NT2/D1 (cell line): ENCODE measurements around the gene ZNF776.

ENCODE experiments used
- DNase-seq: peaks from one replicate; pipeline ENCODE4 v3.0.0-alpha.2; 2011; ENCODE audit warnings: low read depth, low spot score
- H3K27me3 ChIP-seq: 2 replicates; pipeline ENCODE4 v1.6.0; 2011; ENCODE audit warnings: mild to moderate bottlenecking; ENCODE audit not compliant: insufficient read length, insufficient read depth
- H3K36me3 ChIP-seq: 2 replicates; pipeline ENCODE4 v1.6.1; 2011; ENCODE audit warnings: mild to moderate bottlenecking, low read length, mixed read lengths; ENCODE audit not compliant: insufficient read depth, insufficient read length
- H3K4me1 ChIP-seq: 2 replicates; pipeline ENCODE4 v1.5.1; 2011; ENCODE audit not compliant: insufficient read depth, insufficient read length
- H3K4me3 ChIP-seq: 2 replicates; pipeline ENCODE4 v1.5.1; 2011; ENCODE audit warnings: low read depth; ENCODE audit not compliant: insufficient read length
- H3K9ac ChIP-seq: 2 replicates; pipeline ENCODE4 v1.6.0; 2011; ENCODE audit warnings: low read depth; ENCODE audit not compliant: insufficient read length
- H3K9me3 ChIP-seq: 2 replicates; pipeline ENCODE4 v1.5.1; 2011; ENCODE audit warnings: mild to moderate bottlenecking, low read length; ENCODE audit not compliant: insufficient read depth
- SUZ12 ChIP-seq: IDR thresholded peaks from 2 replicates; pipeline ENCODE4 v1.6.1; 2011; ENCODE audit not compliant: insufficient read length, insufficient read depth; ENCODE audit errors: extremely low read depth
- YY1 ChIP-seq: IDR thresholded peaks from 2 replicates; pipeline ENCODE4 v1.6.1; 2011; ENCODE audit not compliant: insufficient read length, insufficient read depth
- ZNF274 ChIP-seq: IDR thresholded peaks from 2 replicates; pipeline ENCODE4 v1.6.1; 2011; ENCODE audit warnings: mild to moderate bottlenecking, low read depth, low read length

Gene ZNF776

GRCh38 chr19:57746580-57747471 is at the start of gene ZNF776:
TSS of gene ZNF776 (plus strand) at chr19:57746815. CDS start at chr19:57747059, 244 bp downstream.
- Histone ChIP-seq H3K9me3 (no peaks in the 10 kb centered on the region), H3K9ac (peak within 1 kb of the TSS; percentile 95), H3K27me3 (no peaks in the 10 kb centered on the region), H3K4me3 (peak within 1 kb of the TSS; percentile 93), H3K36me3 (peaks cover 34% of the 10 kb centered on the region), H3K4me1 (no peaks in the 10 kb centered on the region)
- DNase-seq, result peak; percentile 73
- TF ChIP-seq YY1 (peak; percentile 63), SUZ12 (no peak)

- no peak for TF ChIP-seq YY1
- TF ChIP-seq SUZ12, result no peak
- TF ChIP-seq ZNF274, result no peak
- peaks cover 4% of the 10 kb centered on the region for H3K4me1 ChIP-seq
- no peak overlapping the region for H3K4me3 ChIP-seq
- no peak for DNase-seq
- H3K36me3 ChIP-seq, result peaks cover 81% of the 10 kb centered on the region
- H3K9me3 ChIP-seq, result no peaks in the 10 kb centered on the region
- no peaks in the 10 kb centered on the region for H3K27me3 ChIP-seq
- no peak overlapping the region for H3K9ac ChIP-seq
Measured at GRCh38 chr19:57701625-57702024, 45.0 kb upstream of the ZNF776 start.

GRCh38 chr19:57706346-57706745 is 40.3 kb upstream of the ZNF776 start:
- H3K9me3 ChIP-seq, result no peaks in the 10 kb centered on the region

GRCh38 chr19:57708641-57709361 is 37.8 kb upstream of the ZNF776 start, which contains the start of gene ZNF154:
TSS of gene ZNF154 (minus strand) at chr19:57709204. CDS start at chr19:57708971, 233 bp downstream.
- H3K27me3 ChIP-seq, result no peaks in the 10 kb centered on the region
- peak; percentile 71 for DNase-seq
- TF ChIP-seq ZNF274 (no peak), YY1 (peak; percentile 84)
- H3K9ac ChIP-seq, result peak within 1 kb of the TSS; percentile 97
- peaks cover 2% of the 10 kb centered on the region for H3K4me1 ChIP-seq
- H3K36me3 ChIP-seq, result peaks cover 34% of the 10 kb centered on the region
- H3K9me3 ChIP-seq, result no peaks in the 10 kb centered on the region
- H3K4me3 ChIP-seq, result peak within 1 kb of the TSS; percentile 90

More at GRCh38 chr19:57706346-57706745, 40.3 kb upstream of the ZNF776 start:
- no peak for DNase-seq
- Histone ChIP-seq H3K36me3 (peaks cover 52% of the 10 kb centered on the region), H3K4me3 (no peak overlapping the region), H3K4me1 (peaks cover 2% of the 10 kb centered on the region), H3K27me3 (no peaks in the 10 kb centered on the region), H3K9ac (no peak overlapping the region)
- TF ChIP-seq YY1, result no peak
- no peak for TF ChIP-seq ZNF274
- no peak for TF ChIP-seq SUZ12

GRCh38 chr19:57709616-57710015 is 37.0 kb upstream of the ZNF776 start:
- H3K9me3 ChIP-seq, result no peaks in the 10 kb centered on the region
- H3K4me1 ChIP-seq, result peaks cover 2% of the 10 kb centered on the region
- no peak overlapping the region for H3K9ac ChIP-seq
- H3K4me3 ChIP-seq, result peak overlapping the region; percentile 90
- TF ChIP-seq ZNF274, result no peak
- no peak for TF ChIP-seq SUZ12
- TF ChIP-seq YY1, result no peak
- no peaks in the 10 kb centered on the region for H3K27me3 ChIP-seq
- DNase-seq, result no peak
- H3K36me3 ChIP-seq, result peaks cover 26% of the 10 kb centered on the region

GRCh38 chr19:57712222-57712621 is 34.4 kb upstream of the ZNF776 start:
- Histone ChIP-seq H3K9ac (no peak overlapping the region), H3K4me1 (no peaks in the 10 kb centered on the region), H3K4me3 (no peak overlapping the region), H3K36me3 (peaks cover 7% of the 10 kb centered on the region), H3K27me3 (no peaks in the 10 kb centered on the region), H3K9me3 (no peaks in the 10 kb centered on the region)
- no peak for DNase-seq
- TF ChIP-seq ZNF274 (no peak), YY1 (no peak), SUZ12 (no peak)

GRCh38 chr19:57719424-57719823 is 27.2 kb upstream of the ZNF776 start:
- Histone ChIP-seq H3K4me1 (no peaks in the 10 kb centered on the region), H3K9me3 (peaks cover 10% of the 10 kb centered on the region; the same call in 1 of the 2 replicates), H3K9ac (no peak overlapping the region), H3K4me3 (no peak overlapping the region), H3K27me3 (no peaks in the 10 kb centered on the region), H3K36me3 (peaks cover 43% of the 10 kb centered on the region)
- no peak for DNase-seq
- TF ChIP-seq ZNF274 (no peak), SUZ12 (no peak), YY1 (no peak)
